CD14-positive monocyte (primary cell): ENCODE data around the gene KIF18A. TPM values are rescaled to one million over a fixed set of nuclear protein-coding genes. Genes with fewer than 3 reads are reported as not detected.

Experiments
- DNase-seq, 3 donors: peaks; one replicate each; pipeline ENCODE4 v3.0.0-alpha.2; 2011 to 2022
- H2AFZ ChIP-seq: 2 replicates; pipeline ENCODE4 v1.6.0; 2012; ENCODE audit warnings: mild to moderate bottlenecking, low read depth, low read length, inconsistent platforms; ENCODE audit not compliant: insufficient read depth, poor library complexity, severe bottlenecking
- H3K27ac ChIP-seq, 2 donors: 1 replicate in 1 of 2; 2 replicates in 1 of 2; pipeline ENCODE4 v1.5.1; 2012 to 2013; ENCODE audit warnings: low read length in 2 of 2, control low read depth in 1 of 2, inconsistent platforms in 1 of 2, low read depth in 1 of 2, mild to moderate bottlenecking in 1 of 2
- H3K27me3 ChIP-seq, 2 donors: one replicate each; pipeline versions ENCODE4 v1.6.0 to v1.6.1; 2011 to 2013; ENCODE audit warnings: low read length in 2 of 2; ENCODE audit not compliant: control insufficient read depth in 2 of 2, insufficient read depth in 2 of 2
- H3K36me3 ChIP-seq, 2 donors: replicated peaks in 1 of 2; 1 replicate in 1 of 2; 2 replicates in 1 of 2; pipeline versions ENCODE4 v1.5.1 to v1.6.1; 2012 to 2013; ENCODE audit warnings: low read length in 2 of 2, control low read depth in 1 of 2, inconsistent platforms in 1 of 2, mild to moderate bottlenecking in 1 of 2; ENCODE audit not compliant: insufficient read depth in 2 of 2, control insufficient read depth in 1 of 2
- H3K4me1 ChIP-seq, 2 donors: 1 replicate in 1 of 2; 2 replicates in 1 of 2; pipeline versions ENCODE4 v1.5.1 to v1.6.1; 2012 to 2013; ENCODE audit warnings: low read length in 2 of 2, control low read depth in 1 of 2, inconsistent platforms in 1 of 2, mild to moderate bottlenecking in 1 of 2, moderate library complexity in 1 of 2; ENCODE audit not compliant: insufficient read depth in 2 of 2, control insufficient read depth in 1 of 2
- H3K4me2 ChIP-seq: replicated peaks from 2 replicates; pipeline ENCODE3; 2012; ENCODE audit warnings: low read length, moderate library complexity, mild to moderate bottlenecking; ENCODE audit not compliant: poor library complexity, severe bottlenecking; ENCODE audit errors: extremely low read depth
- H3K4me3 ChIP-seq, 3 experiments: fragments of 200-600 bp in 1 of 3; sonication (generic) in 1 of 3; replicated peaks in 1 of 3; 1 replicate in 2 of 3; 2 replicates in 1 of 3; pipeline ENCODE4 v1.5.1; 2011 to 2013; ENCODE audit warnings: low read length in 3 of 3, mild to moderate bottlenecking in 3 of 3, control low read depth in 2 of 3, low read depth in 2 of 3, inconsistent platforms in 1 of 3, moderate library complexity in 1 of 3
- H3K79me2 ChIP-seq: 2 replicates; pipeline ENCODE4 v1.6.0; 2012; ENCODE audit warnings: mild to moderate bottlenecking, control low read depth, inconsistent platforms, low read length, moderate library complexity; ENCODE audit not compliant: insufficient read depth
- H3K9ac ChIP-seq: 2 replicates; pipeline ENCODE4 v1.6.0; 2017; ENCODE audit warnings: low read length, mild to moderate bottlenecking; ENCODE audit not compliant: insufficient read depth, poor library complexity, severe bottlenecking
- H3K9me3 ChIP-seq, 2 donors: replicated peaks in 1 of 2; 1 replicate in 1 of 2; 2 replicates in 1 of 2; pipeline versions ENCODE4 v1.5.1 to v1.6.1; 2012 to 2013; ENCODE audit warnings: low read length in 2 of 2, control low read depth in 1 of 2; ENCODE audit not compliant: control insufficient read depth in 1 of 2, insufficient read depth in 1 of 2
- H4K20me1 ChIP-seq: 2 replicates; pipeline ENCODE4 v1.6.0; 2012; ENCODE audit warnings: mild to moderate bottlenecking, low read length, control low read depth, moderate library complexity; ENCODE audit not compliant: insufficient read depth
- H3K27ac Mint-ChIP-seq, 7 donors: one replicate each; pipeline ENCODE4 v1.8.0; 2020; ENCODE audit warnings: mild to moderate bottlenecking in 7 of 7, mixed read lengths in 7 of 7, moderate library complexity in 6 of 7, inconsistent platforms in 2 of 7
- H3K27me3 Mint-ChIP-seq, 3 donors: one replicate each; pipeline ENCODE4 v1.8.0; 2021 to 2022; ENCODE audit warnings: low read depth in 3 of 3, mild to moderate bottlenecking in 3 of 3, mixed read lengths in 3 of 3, moderate library complexity in 3 of 3, inconsistent platforms in 1 of 3
- H3K36me3 Mint-ChIP-seq, 2 donors: one replicate each; pipeline ENCODE4 v1.8.0; 2020; ENCODE audit warnings: mixed read lengths in 2 of 2, inconsistent platforms in 1 of 2, mild to moderate bottlenecking in 1 of 2
- H3K4me1 Mint-ChIP-seq: one replicate; pipeline ENCODE4 v1.8.0; 2020; ENCODE audit warnings: mild to moderate bottlenecking, mixed read lengths
- H3K4me3 Mint-ChIP-seq, 2 donors: one replicate each; pipeline ENCODE4 v1.8.0; 2020; ENCODE audit warnings: mild to moderate bottlenecking in 2 of 2, mixed read lengths in 2 of 2, moderate library complexity in 1 of 2
- H3K9me3 Mint-ChIP-seq, 7 donors: one replicate each; pipeline ENCODE4 v1.8.0; 2020 to 2022; ENCODE audit warnings: mixed read lengths in 7 of 7, mild to moderate bottlenecking in 6 of 7, moderate library complexity in 6 of 7, inconsistent platforms in 2 of 7
- CTCF ChIP-seq: fragments of 200-600 bp; IDR thresholded peaks from one replicate; pipeline ENCODE4 v1.8.0; 2022; ENCODE audit warnings: antibody characterized with exemption, mild to moderate bottlenecking
- WGBS: methylation state at CpG from one replicate; pipeline ENCODE4 v1.1.5; 2013; ENCODE audit warnings: missing lambda C conversion rate; ENCODE audit not compliant: insufficient coverage; 5-methylcytosine and 5-hydroxymethylcytosine counted together
- intact Hi-C, 2 donors: fragments of 100-400 bp; cut with micrococcal nuclease; formaldehyde crosslinking; loops; one replicate each; pipeline versions ENCODE4 v1.15.0 to v1.15.1; 2023
- polyA plus RNA-seq, 3 donors: library from polyadenylated mRNA; depleted of rRNA in 1 of 3; unstranded in 2 of 3; stranded (reverse) in 1 of 3; fragments of 300-500 nt in 2 of 3; fragments of >200 nt in 1 of 3; fragmentation: Illumina TruSeq in 2 of 3; gene quantifications; 1 replicate in 2 of 3; 2 replicates in 1 of 3; pipeline ENCODE4 v1.2.3, GENCODE V29; 2012 to 2021
- small RNA-seq: library from RNA; depleted of rRNA; stranded (forward); fragments of <200 nt; gene quantifications from one replicate; pipeline ENCODE3, GENCODE V24; 2012; ENCODE audit warnings: low read depth; ENCODE audit not compliant: insufficient read length

The KIF18A gene
- polyA plus RNA-seq, 3 donors: 0.13 to 0.73 TPM; not detected in 1

- no peaks in the 10 kb centered on the region for H3K9me3 ChIP-seq
- peaks cover 0 to 1% (median 0%) of the 10 kb centered on the region in 3 donors for H3K27me3 Mint-ChIP-seq
- H3K79me2 ChIP-seq: no peaks in the 10 kb centered on the region
- WGBS: 29% methylated on average over 1 of the region's 5 CpGs
- no peak overlapping the region for H3K27ac ChIP-seq
- intact Hi-C loops: no loop called here
- H3K27me3 ChIP-seq: no peaks in the 10 kb centered on the region
- no peak overlapping the region for H3K4me2 ChIP-seq
- no peaks in the 10 kb centered on the region for H4K20me1 ChIP-seq
- H3K36me3 Mint-ChIP-seq: no peaks in the 10 kb centered on the region
- TF ChIP-seq CTCF: no peak
- DNase-seq: no peak
- H3K36me3 ChIP-seq: no peaks in the 10 kb centered on the region
- H3K4me1 Mint-ChIP-seq: no peaks in the 10 kb centered on the region
- H2AFZ ChIP-seq: no peak overlapping the region
- no peaks in the 10 kb centered on the region for H3K4me1 ChIP-seq
- H3K9ac ChIP-seq: no peak overlapping the region
- H3K27ac Mint-ChIP-seq: no peak overlapping the region
- no peak overlapping the region for H3K4me3 ChIP-seq
- H3K9me3 Mint-ChIP-seq: peaks cover 1 to 11% (median 2%) of the 10 kb centered on the region in 7 donors
- H3K4me3 Mint-ChIP-seq: no peak overlapping the region
These were observed 135.3 kb downstream of the KIF18A start for GRCh38 chr11:27972522-27973170.

GRCh38 chr11:27971171-27971570 lies 136.8 kb downstream of the KIF18A start:
- WGBS: 93% methylated on average over 2 of the region's 3 CpGs
- Histone ChIP-seq H2AFZ (no peak overlapping the region), H3K4me1 (no peaks in the 10 kb centered on the region), H3K9me3 (no peaks in the 10 kb centered on the region), H3K9ac (no peak overlapping the region), H3K27ac (no peak overlapping the region), H3K27me3 (no peaks in the 10 kb centered on the region), H3K4me2 (no peak overlapping the region), H3K36me3 (no peaks in the 10 kb centered on the region), H4K20me1 (no peaks in the 10 kb centered on the region), H3K4me3 (no peak overlapping the region), H3K79me2 (no peaks in the 10 kb centered on the region)
- Mint-ChIP-seq H3K36me3 (no peaks in the 10 kb centered on the region), H3K27me3 (peaks cover 0 to 1% (median 0%) of the 10 kb centered on the region in 3 donors), H3K4me3 (no peak overlapping the region), H3K4me1 (no peaks in the 10 kb centered on the region), H3K9me3 (peaks cover 1 to 11% (median 2%) of the 10 kb centered on the region in 7 donors), H3K27ac (no peak overlapping the region)
- intact Hi-C loops: no loop called here
- DNase-seq: no peak
- no peak for TF ChIP-seq CTCF

Small RNAs within 50 kb of the gene (small RNA-seq; reads per million reads assigned to genes)
- gene AC023206.1 (not detected), gene MIR610 (not detected)

Other genes starting within 250 kb of the KIF18A start
- gene METTL15, start 232 bp upstream of the KIF18A start, polyA plus RNA-seq: 1 to 10 TPM; 2.3 to 2.9 (median 2.6) TPM